Fibroblast of skin of back (primary cell): ENCODE measurements around the gene RYR1.
"Not testable (repeated sequence)": the region's sequence is repeated elsewhere in the genome, so short reads cannot be mapped to it uniquely, and the experiment has no call there.

Experiments used
- DNase-seq: peaks from one replicate; pipeline ENCODE4 v3.0.0-alpha.2; 2013

RYR1 gene

DNA sequence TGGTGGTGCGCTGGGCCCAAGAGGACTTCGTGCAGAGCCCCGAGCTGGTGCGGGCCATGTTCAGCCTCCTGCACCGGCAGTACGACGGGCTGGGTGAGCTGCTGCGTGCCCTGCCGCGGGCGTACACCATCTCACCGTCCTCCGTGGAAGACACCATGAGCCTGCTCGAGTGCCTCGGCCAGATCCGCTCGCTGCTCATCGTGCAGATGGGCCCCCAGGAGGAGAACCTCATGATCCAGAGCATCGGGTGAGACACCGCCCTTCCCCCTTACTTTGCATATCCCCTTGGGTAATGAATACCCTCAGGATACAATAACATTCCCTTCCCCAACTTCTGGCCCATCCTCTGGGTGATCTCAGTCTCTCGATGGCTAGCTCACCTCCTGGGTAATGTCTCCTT is 60.9 kb downstream of the RYR1 start:
- no peak for DNase-seq

DNA sequence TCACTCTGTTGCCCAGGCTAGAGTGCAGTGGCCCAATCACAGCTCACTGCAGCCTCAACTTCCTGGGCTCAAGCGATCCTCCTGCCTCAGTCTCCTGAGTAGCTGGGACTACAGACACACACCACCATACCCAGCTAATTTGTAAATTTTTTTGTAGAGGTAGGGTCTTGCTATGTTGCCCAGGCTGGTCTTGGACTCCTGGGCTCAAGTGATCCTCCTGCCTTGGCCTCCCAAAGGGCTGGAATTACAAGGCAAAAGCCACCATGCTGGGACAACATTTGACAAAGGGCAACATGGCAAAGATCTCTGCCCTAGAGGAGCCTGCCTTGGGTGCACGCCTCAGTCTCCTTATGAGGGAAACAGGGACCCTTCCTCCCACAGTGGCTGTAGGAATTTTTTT is 61.9 kb downstream of the RYR1 start:
- DNase-seq, result not testable (repeated sequence)

DNA sequence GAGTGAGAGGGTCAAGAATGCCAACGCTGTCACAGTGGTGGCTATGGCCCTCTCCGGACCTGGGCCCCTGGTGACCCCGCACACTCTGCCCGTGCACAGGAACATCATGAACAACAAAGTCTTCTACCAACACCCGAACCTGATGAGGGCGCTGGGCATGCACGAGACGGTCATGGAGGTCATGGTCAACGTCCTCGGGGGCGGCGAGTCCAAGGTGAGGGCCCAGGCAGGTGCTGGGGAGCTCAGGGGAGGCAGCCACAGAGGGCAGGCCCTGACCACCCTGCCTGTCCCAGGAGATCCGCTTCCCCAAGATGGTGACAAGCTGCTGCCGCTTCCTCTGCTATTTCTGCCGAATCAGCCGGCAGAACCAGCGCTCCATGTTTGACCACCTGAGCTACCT is 62.6 kb downstream of the RYR1 start:
- DNase-seq, result no peak

GRCh38 chr19:38496603-38497487 is 63.4 kb downstream of the RYR1 start:
- DNase-seq, result no peak

GRCh38 chr19:38497907-38498306 is 64.4 kb downstream of the RYR1 start:
- DNase-seq, result no peak

GRCh38 chr19:38499532-38499931 is 66.0 kb downstream of the RYR1 start:
- DNase-seq, result no peak

GRCh38 chr19:38500450-38500849 is 67.0 kb downstream of the RYR1 start:
- DNase-seq, result no peak

GRCh38 chr19:38502410-38503076 is 69.1 kb downstream of the RYR1 start:
- no peak for DNase-seq

DNA sequence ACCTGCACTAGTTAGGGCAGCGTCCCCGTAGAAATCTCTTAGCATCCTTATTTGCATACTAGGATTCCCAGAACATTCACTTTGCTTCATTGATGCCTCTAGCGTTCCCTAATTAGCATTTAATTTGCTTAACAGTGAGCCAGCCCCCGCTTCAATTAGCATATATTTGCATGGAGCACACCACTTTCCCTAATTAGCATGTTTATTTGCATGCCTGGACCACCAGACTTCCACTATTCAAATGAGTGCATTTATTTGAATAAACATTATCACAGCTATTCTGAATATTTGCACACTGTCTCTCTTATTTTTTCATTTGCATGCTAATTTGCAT is 69.6 kb downstream of the RYR1 start:
- DNase-seq, result no peak

DNA sequence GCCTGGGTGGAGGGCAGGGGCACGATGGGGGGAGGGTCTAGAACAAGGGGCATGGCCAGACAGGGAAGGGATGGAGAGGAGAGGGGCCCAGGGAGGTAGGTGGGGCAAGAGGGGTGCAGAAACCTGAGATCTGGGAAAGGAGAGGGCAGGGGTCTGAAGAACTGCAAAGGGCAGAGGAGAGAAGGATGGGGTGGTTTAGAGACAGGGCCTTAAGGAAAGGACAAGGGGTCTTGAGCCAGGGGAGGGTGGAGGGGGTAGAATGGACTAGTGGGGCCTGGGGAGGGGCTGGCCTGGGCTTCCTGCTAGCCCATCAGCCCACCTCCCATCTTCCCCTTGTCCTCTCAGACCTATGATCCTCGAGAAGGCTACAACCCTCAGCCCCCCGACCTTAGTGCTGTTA is 72.5 kb downstream of the RYR1 start:
- DNase-seq, result no peak

GRCh38 chr19:38506375-38506722 is 72.9 kb downstream of the RYR1 start:
- DNase-seq, result no peak

- DNase-seq, result peak; percentile 56
Observed at GRCh38 chr19:38506723-38507550, 73.4 kb downstream of the RYR1 start.

- no peak for DNase-seq
Observed at GRCh38 chr19:38507551-38508127, 74.1 kb downstream of the RYR1 start.

- DNase-seq, result no peak
Observed at GRCh38 chr19:38508507-38508906, 75.0 kb downstream of the RYR1 start.

DNA sequence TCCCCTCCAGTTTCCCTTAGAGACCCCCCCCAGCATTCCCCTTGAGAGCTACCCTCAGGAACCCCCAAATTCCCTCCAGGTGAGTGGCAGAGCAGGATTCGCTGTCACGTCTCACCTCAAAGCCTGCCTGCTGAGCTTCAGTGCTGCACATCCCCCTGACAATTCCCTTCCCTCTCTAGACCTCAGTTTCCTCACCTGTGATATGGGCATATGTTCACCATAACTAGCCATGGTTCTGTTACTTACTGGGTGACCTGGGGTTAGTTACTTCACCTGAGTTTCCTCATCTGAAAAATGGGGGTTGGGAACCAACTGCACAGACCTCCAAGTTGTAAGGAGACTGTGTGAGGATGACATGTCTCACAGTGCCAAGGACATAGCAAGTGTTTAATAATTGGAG is 75.5 kb downstream of the RYR1 start:
- DNase-seq, result no peak

GRCh38 chr19:38511074-38511708 is 77.7 kb downstream of the RYR1 start:
- no peak for DNase-seq

DNA sequence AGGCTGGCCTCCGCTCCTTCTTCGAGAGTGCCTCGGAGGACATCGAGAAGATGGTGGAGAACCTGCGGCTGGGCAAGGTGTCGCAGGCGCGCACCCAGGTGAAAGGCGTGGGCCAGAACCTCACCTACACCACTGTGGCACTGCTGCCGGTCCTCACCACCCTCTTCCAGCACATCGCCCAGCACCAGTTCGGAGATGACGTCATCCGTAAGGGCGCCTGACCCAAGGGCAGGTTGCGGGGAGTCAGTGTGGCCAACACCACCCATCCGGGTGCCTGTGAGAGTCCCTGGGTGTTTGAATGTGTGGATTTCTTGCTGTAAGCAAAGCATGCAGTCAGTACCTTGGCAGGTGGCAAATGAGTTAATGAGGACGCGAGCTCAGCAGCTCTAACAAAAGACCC is 78.8 kb downstream of the RYR1 start:
- no peak for DNase-seq

DNA sequence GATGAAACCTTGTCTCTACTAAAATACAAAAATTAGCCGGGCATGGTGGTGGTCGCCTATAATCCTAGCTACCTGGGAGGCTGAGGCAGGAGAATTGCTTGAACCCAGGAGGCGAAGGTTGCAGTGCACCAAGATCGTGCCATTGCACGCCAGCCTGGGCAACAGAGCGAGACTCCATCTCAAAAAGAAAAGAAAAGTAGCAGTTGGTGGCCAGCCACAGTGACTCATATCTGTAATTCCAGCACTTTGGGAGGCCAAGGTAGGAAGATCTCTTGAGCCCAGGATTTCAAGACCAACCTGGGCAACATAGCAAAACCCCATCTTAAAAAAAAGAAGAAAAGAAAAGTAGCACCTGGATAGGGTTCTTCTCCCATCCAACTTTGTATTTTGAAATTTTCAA is 79.7 kb downstream of the RYR1 start:
- not testable (repeated sequence) for DNase-seq

DNA sequence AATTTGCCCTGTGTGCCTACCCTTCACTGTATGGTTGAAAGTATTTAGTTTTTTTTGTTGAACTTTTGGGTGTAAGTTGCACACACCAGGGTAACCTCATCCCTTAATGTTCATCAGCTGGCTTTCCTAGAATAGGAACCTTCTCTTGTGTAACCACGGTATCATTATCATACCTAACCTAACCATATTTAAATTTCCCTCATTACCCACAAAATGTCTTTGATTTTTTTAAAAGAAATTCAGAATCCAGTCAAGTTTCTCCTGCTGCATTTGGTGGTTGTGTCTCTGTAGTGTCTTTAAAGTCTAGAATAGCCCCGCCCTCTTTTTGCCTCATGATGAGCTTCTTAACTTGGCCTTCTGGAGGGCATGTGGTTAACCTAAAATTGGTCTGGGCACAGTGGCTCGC is 80.3 kb downstream of the RYR1 start:
- DNase-seq, result no peak

GRCh38 chr19:38514812-38515633 is 81.5 kb downstream of the RYR1 start:
- DNase-seq, result peak; percentile 37

GRCh38 chr19:38515896-38516295 is 82.4 kb downstream of the RYR1 start:
- DNase-seq, result no peak

DNA sequence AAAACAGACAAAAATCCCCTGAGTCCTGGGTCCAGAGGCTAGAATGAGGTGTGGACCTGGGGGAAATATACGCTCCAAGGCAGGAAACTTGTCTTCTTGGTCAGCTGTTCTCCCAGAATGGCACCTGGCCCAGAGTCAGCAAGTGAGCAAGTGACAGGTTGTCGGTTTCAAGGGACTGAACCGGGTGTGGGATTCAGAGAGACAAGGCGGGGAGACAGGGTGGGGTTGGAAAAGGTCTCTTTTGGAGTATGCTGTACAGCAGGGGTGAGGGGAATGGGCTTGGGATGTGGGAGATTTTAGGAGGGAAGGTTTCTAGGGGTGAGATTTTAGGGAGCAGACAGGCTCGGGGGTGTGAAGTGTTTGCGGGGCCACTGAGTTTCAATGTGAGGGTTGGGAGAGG is 83.3 kb downstream of the RYR1 start:
- no peak for DNase-seq
